ENCODE data around the gene SIRT6. TPM values are rescaled to one million over a fixed set of nuclear protein-coding genes. Genes with fewer than 3 reads are reported as not detected.

The SIRT6 gene
- polyA plus RNA-seq, 2 donors: 16.9 to 22.0 TPM

Other genes starting within 250 kb of the SIRT6 start
- gene NMRK2, start 249.5 kb downstream of the SIRT6 start, polyA plus RNA-seq: under 1 TPM; 0.20 to 0.31 TPM
- 10 to 100 TPM; 35.3 to 42.4 TPM for gene DAPK3, start 211.5 kb downstream of the SIRT6 start, polyA plus RNA-seq
- gene EEF2, start 197.1 kb downstream of the SIRT6 start, polyA plus RNA-seq: 100 to 1,000 TPM; 494 to 820 TPM
- gene PIAS4, start 174.8 kb downstream of the SIRT6 start, polyA plus RNA-seq: 10 to 100 TPM in 1 of 2 donors, 1 to 10 TPM in 1; 9.6 to 10.9 TPM
- gene ZBTB7A, start 115.7 kb downstream of the SIRT6 start, polyA plus RNA-seq: 10 to 100 TPM; 22.4 to 29.7 TPM
- gene MAP2K2, start 58.4 kb downstream of the SIRT6 start, polyA plus RNA-seq: 100 to 1,000 TPM; 120 to 127 TPM
- gene CREB3L3, start 28.9 kb downstream of the SIRT6 start, polyA plus RNA-seq: not detected
- under 1 TPM; 0.21 to 0.59 TPM for gene ANKRD24, start 126 bp upstream of the SIRT6 start, polyA plus RNA-seq
- gene EBI3, start 47.0 kb upstream of the SIRT6 start, polyA plus RNA-seq: under 1 TPM; 0.53 to 0.92 TPM
- 10 to 100 TPM; 25.9 to 27.7 TPM for gene YJU2, start 64.5 kb upstream of the SIRT6 start, polyA plus RNA-seq
- under 1 TPM in 1 of 2 donors, not detected in 1; 0.04 TPM for gene SHD, start 96.7 kb upstream of the SIRT6 start, polyA plus RNA-seq
- gene TMIGD2, start 119.8 kb upstream of the SIRT6 start, polyA plus RNA-seq: under 1 TPM; 0.31 to 0.47 TPM
- gene FSD1, start 122.0 kb upstream of the SIRT6 start, polyA plus RNA-seq: 1 to 10 TPM in 1 of 2 donors, under 1 TPM in 1; 0.19 to 1.2 TPM
- 100 to 1,000 TPM in 1 of 2 donors, 10 to 100 TPM in 1; 99.2 to 126 TPM for gene STAP2, start 156.3 kb upstream of the SIRT6 start, polyA plus RNA-seq
- 10 to 100 TPM; 13.5 to 15.5 TPM for gene MPND, start 161.0 kb upstream of the SIRT6 start, polyA plus RNA-seq
- 100 to 1,000 TPM; 123 to 242 TPM for gene SH3GL1, start 218.0 kb upstream of the SIRT6 start, polyA plus RNA-seq
- 10 to 100 TPM; 10.8 to 11.7 TPM for gene CHAF1A, start 220.1 kb upstream of the SIRT6 start, polyA plus RNA-seq